Measurements from ENCODE around the gene DAZL.

DNA sequence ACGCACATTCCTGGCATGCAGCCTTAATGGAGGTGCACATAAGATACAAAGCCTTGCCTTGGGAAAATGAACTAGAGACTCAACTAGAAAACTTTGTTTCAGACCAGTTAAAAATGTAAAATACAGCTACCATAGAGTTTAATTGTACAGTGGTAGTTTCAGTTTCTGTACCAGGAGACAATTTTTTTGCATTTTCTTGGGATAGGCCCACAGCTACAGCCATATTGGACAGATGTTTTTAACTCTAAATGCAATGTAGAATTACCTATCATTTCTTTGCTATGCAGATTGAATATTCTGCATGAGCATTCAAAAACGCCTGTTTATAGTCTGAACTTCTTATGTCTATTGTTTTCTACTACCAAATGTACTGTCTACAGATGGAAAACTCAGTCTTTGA, 20.3 kb downstream of the DAZL start:
- no peak for TF ChIP-seq POLR2A (IDR thresholded peaks at IDR 0.05)
- TF ChIP-seq, protein P1, sequence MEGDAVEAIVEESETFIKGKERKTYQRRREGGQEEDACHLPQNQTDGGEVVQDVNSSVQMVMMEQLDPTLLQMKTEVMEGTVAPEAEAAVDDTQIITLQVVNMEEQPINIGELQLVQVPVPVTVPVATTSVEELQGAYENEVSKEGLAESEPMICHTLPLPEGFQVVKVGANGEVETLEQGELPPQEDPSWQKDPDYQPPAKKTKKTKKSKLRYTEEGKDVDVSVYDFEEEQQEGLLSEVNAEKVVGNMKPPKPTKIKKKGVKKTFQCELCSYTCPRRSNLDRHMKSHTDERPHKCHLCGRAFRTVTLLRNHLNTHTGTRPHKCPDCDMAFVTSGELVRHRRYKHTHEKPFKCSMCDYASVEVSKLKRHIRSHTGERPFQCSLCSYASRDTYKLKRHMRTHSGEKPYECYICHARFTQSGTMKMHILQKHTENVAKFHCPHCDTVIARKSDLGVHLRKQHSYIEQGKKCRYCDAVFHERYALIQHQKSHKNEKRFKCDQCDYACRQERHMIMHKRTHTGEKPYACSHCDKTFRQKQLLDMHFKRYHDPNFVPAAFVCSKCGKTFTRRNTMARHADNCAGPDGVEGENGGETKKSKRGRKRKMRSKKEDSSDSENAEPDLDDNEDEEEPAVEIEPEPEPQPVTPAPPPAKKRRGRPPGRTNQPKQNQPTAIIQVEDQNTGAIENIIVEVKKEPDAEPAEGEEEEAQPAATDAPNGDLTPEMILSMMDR (IDR thresholded peaks at IDR 0.05): no peak
